Parathyroid adenoma (tissue), 2 donors: ENCODE results near the gene LLCFC1.

ENCODE experiments used
- H2AFZ ChIP-seq: fragments of 300-600 bp; sonication (generic); one replicate; pipeline ENCODE4 v1.7.0; 2017; ENCODE audit warnings: antibody characterized with exemption, mild to moderate bottlenecking
- H3K27ac ChIP-seq: fragments of 300-600 bp; sonication (generic); one replicate; pipeline ENCODE4 v1.7.0; 2017
- H3K27me3 ChIP-seq: fragments of 300-600 bp; sonication (generic); one replicate; pipeline ENCODE4 v1.7.0; 2017; ENCODE audit warnings: low read length; ENCODE audit not compliant: control insufficient read depth, insufficient read depth
- H3K36me3 ChIP-seq: fragments of 300-600 bp; sonication (generic); one replicate; pipeline ENCODE4 v1.7.0; 2017; ENCODE audit warnings: low read length; ENCODE audit not compliant: control insufficient read depth, insufficient read depth
- H3K4me1 ChIP-seq: fragments of 300-600 bp; sonication (generic); one replicate; pipeline ENCODE4 v1.7.0; 2017; ENCODE audit warnings: control low read depth
- H3K4me2 ChIP-seq: fragments of 300-600 bp; sonication (generic); one replicate; pipeline ENCODE4 v1.7.0; 2017; ENCODE audit warnings: low read length
- H3K4me3 ChIP-seq: fragments of 300-600 bp; sonication (generic); one replicate; pipeline ENCODE4 v1.7.0; 2017; ENCODE audit warnings: low read depth, low read length
- H3K79me2 ChIP-seq: fragments of 300-600 bp; sonication (generic); one replicate; pipeline ENCODE4 v1.7.0; 2017; ENCODE audit warnings: control low read depth
- H3K9ac ChIP-seq: fragments of 300-600 bp; sonication (generic); one replicate; pipeline ENCODE4 v1.7.0; 2017; ENCODE audit warnings: mild to moderate bottlenecking
- H3K9me3 ChIP-seq: fragments of 300-600 bp; sonication (generic); one replicate; pipeline ENCODE4 v1.7.0; 2017; ENCODE audit warnings: low read length; ENCODE audit not compliant: control insufficient read depth
- TF ChIP-seq, protein P1 (sequence below): fragments of 300-600 bp; sonication (generic); IDR thresholded peaks from one replicate; pipeline ENCODE4 v1.7.0; 2017; ENCODE audit warnings: antibody characterized with exemption, mild to moderate bottlenecking
- donor health status: primary hyperparathyroidism.

LLCFC1 gene

DNA sequence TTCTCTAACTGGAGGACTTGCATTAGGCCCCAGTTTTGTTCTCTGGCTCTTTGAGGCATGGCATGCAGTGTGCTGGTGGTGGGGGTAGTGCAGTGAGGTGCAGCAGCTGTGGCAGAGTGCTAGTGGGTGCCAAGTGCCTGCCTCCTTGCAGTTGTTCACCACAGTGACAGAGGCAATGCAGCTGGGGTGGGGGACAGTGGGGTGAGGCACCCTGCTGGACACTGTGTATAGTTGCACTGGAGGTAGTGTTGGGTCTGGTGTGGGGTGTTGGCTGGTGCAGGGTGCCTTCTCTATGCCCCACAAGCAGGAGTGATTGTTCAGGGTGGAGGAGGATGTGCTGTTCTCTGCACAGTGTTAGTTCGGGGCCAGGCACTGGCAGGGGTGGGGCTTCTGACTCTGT is 44.5 kb downstream of the LLCFC1 start:
- Histone ChIP-seq H3K4me2 (no peak overlapping the region), H2AFZ (no peak overlapping the region), H3K27me3 (no peaks in the 10 kb centered on the region), H3K79me2 (no peaks in the 10 kb centered on the region), H3K4me1 (no peaks in the 10 kb centered on the region), H3K4me3 (no peak overlapping the region), H3K36me3 (no peaks in the 10 kb centered on the region), H3K27ac (no peak overlapping the region), H3K9ac (no peak overlapping the region), H3K9me3 (no peaks in the 10 kb centered on the region)
- TF ChIP-seq, protein P1, sequence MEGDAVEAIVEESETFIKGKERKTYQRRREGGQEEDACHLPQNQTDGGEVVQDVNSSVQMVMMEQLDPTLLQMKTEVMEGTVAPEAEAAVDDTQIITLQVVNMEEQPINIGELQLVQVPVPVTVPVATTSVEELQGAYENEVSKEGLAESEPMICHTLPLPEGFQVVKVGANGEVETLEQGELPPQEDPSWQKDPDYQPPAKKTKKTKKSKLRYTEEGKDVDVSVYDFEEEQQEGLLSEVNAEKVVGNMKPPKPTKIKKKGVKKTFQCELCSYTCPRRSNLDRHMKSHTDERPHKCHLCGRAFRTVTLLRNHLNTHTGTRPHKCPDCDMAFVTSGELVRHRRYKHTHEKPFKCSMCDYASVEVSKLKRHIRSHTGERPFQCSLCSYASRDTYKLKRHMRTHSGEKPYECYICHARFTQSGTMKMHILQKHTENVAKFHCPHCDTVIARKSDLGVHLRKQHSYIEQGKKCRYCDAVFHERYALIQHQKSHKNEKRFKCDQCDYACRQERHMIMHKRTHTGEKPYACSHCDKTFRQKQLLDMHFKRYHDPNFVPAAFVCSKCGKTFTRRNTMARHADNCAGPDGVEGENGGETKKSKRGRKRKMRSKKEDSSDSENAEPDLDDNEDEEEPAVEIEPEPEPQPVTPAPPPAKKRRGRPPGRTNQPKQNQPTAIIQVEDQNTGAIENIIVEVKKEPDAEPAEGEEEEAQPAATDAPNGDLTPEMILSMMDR: no peak

DNA sequence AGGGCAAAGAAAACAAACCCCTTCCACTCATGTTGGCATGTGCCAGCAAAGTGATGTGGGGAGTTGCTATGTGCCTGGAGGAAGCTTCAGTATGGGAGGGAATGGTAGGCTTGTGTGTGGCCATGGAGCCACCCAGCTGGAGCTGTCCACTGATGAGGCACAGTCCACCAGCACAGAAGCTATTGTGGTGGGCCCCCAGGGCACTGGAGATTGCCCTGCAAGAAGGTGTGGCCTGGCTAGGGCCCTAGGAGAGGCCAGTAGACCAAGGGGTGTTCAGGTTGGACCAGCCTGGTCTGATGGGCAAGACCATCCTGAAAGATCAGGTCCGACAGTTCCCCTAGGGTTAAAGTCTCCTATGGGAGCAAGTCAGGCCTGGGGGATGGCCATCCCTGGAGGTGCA is 45.0 kb downstream of the LLCFC1 start:
- TF ChIP-seq, protein P1: no peak
- Histone ChIP-seq H3K4me2 (no peak overlapping the region), H3K27ac (no peak overlapping the region)

More for the DNA sequence above, 45.0 kb downstream of the LLCFC1 start:
- Histone ChIP-seq H3K4me1 (no peaks in the 10 kb centered on the region), H3K4me3 (no peak overlapping the region), H3K27me3 (no peaks in the 10 kb centered on the region), H2AFZ (no peak overlapping the region), H3K79me2 (no peaks in the 10 kb centered on the region), H3K9ac (no peak overlapping the region), H3K36me3 (no peaks in the 10 kb centered on the region), H3K9me3 (no peaks in the 10 kb centered on the region)
